HUES6 (cell line): ENCODE results near the gene CHSY1.

Experiments used
- H3K27ac ChIP-seq: 2 replicates; pipeline ENCODE4 v1.7.0; 2013; ENCODE audit warnings: low read depth, mild to moderate bottlenecking, low read length, inconsistent platforms
- H3K27me3 ChIP-seq: 2 replicates; pipeline ENCODE4 v1.6.1; 2013; ENCODE audit warnings: low read length; ENCODE audit not compliant: control insufficient read depth, insufficient read depth
- H3K36me3 ChIP-seq: 2 replicates; pipeline ENCODE4 v1.6.1; 2013; ENCODE audit warnings: low read length; ENCODE audit not compliant: control insufficient read depth, insufficient read depth
- H3K4me1 ChIP-seq: 2 replicates; pipeline ENCODE4 v1.6.1; 2013; ENCODE audit warnings: low read length; ENCODE audit not compliant: control insufficient read depth, insufficient read depth
- H3K4me3 ChIP-seq: 2 replicates; pipeline ENCODE4 v1.5.1; 2013; ENCODE audit warnings: low read depth, low read length
- H3K9ac ChIP-seq: one replicate; pipeline ENCODE4 v1.6.1; 2013; ENCODE audit warnings: mild to moderate bottlenecking, low read length
- H3K9me3 ChIP-seq: 2 replicates; pipeline ENCODE4 v1.6.1; 2013; ENCODE audit warnings: low read depth, low read length; ENCODE audit not compliant: control insufficient read depth, insufficient read depth

CHSY1 gene

GRCh38 chr15:101167411-101167752 lies 84.5 kb downstream of the CHSY1 start:
- Histone ChIP-seq H3K4me3 (no peak overlapping the region), H3K36me3 (no peaks in the 10 kb centered on the region), H3K27me3 (no peaks in the 10 kb centered on the region), H3K27ac (no peak overlapping the region), H3K9me3 (peaks cover 34% of the 10 kb centered on the region), H3K4me1 (peaks cover 2% of the 10 kb centered on the region; the same call in 1 of the 2 replicates), H3K9ac (no peak overlapping the region)

DNA sequence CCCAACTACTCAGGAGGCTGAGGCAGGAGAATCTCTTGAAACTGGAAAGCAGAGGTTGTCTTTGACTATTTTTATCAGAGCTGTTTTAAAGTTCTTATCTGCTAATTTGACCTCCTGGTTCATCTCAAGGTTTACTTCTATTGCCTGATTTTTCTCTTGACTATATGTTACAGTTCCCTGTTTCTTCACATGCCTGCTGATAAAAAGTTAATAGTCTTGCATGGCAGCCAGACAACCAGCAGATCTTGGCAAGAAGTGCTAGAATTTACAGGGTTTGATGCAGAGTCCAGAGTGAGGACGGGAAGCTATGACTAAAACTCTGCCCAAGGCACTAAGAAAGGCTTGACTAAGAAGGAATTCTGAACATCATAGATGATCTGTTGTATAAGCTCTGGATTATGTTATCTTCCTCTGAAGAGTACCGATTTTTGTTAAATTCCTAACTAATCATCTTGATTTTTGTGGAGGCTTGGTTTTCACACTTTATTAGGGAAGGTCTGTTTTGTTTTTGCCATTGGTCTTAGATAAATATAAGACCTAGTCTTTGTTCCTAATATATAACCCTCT lies 85.9 kb downstream of the CHSY1 start:
- Histone ChIP-seq H3K9ac (no peak overlapping the region), H3K27me3 (no peaks in the 10 kb centered on the region), H3K4me1 (peaks cover 2% of the 10 kb centered on the region; the same call in 1 of the 2 replicates), H3K9me3 (peaks cover 34% of the 10 kb centered on the region), H3K36me3 (no peaks in the 10 kb centered on the region), H3K4me3 (no peak overlapping the region), H3K27ac (no peak overlapping the region)

GRCh38 chr15:101162701-101163483 lies 89.0 kb downstream of the CHSY1 start:
- peaks cover 10% of the 10 kb centered on the region; the same call in 1 of the 2 replicates for H3K4me1 ChIP-seq
- no peaks in the 10 kb centered on the region for H3K27me3 ChIP-seq
- H3K36me3 ChIP-seq, result no peaks in the 10 kb centered on the region
- H3K9me3 ChIP-seq, result peaks cover 34% of the 10 kb centered on the region
- no peak overlapping the region for H3K27ac ChIP-seq
- H3K9ac ChIP-seq, result no peak overlapping the region
- H3K4me3 ChIP-seq, result no peak overlapping the region

- no peak overlapping the region for H3K9ac ChIP-seq
- no peaks in the 10 kb centered on the region for H3K36me3 ChIP-seq
- H3K4me3 ChIP-seq, result no peak overlapping the region
- no peaks in the 10 kb centered on the region for H3K27me3 ChIP-seq
- peaks cover 28% of the 10 kb centered on the region for H3K9me3 ChIP-seq
- H3K27ac ChIP-seq, result no peak overlapping the region
- peaks cover 8% of the 10 kb centered on the region; the same call in 1 of the 2 replicates for H3K4me1 ChIP-seq
Measured at GRCh38 chr15:101161656-101162055, 90.2 kb downstream of the CHSY1 start.

DNA sequence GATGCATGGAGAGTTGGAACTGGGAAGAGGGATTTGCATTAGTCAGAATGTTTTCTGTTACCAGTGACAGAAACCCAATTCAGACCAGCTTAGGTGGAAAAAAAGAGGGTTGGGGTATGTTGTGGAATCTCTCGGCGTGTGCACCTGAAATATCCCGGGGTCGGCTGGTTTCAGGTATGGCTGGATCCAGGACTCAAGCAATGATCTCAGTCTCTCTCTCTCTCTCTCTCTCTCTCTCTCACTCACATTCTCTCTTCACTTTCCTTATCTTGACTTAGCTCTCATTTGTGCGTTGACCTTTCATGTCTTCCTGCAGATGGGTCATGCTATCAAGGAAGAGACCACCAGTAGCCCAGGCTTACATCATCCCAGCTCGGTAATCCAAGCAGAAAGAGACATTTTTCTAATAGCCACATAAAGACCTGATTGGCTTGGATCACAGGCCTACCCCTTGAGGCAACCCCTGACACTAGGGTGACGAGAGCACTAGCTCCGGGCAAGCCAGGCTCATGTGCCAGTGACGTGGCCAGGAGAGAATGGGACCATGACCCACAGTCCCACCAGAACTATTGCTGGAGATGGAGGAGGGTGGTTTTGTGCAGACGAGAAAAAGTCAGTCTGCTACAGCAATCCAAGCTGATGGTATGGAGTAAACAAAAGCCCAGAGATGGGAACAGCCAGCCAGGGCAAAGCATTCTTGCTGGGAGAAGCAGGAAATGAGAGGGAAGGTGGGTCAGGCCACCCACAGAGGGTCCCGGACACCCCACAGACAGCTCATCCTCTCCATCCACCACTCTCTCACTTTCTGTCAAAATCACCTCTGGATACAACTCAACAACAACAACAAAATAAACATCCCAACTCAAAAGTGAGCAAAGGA lies 91.7 kb downstream of the CHSY1 start:
- H3K4me1 ChIP-seq, result peaks cover 8% of the 10 kb centered on the region; the same call in 1 of the 2 replicates
- peaks cover 14% of the 10 kb centered on the region for H3K9me3 ChIP-seq
- no peak overlapping the region for H3K27ac ChIP-seq
- no peaks in the 10 kb centered on the region for H3K27me3 ChIP-seq
- no peak overlapping the region for H3K4me3 ChIP-seq
- no peaks in the 10 kb centered on the region for H3K36me3 ChIP-seq
- H3K9ac ChIP-seq, result no peak overlapping the region

- no peaks in the 10 kb centered on the region for H3K27me3 ChIP-seq
- H3K36me3 ChIP-seq, result no peaks in the 10 kb centered on the region
- no peak overlapping the region for H3K9ac ChIP-seq
- no peak overlapping the region for H3K27ac ChIP-seq
- H3K4me1 ChIP-seq, result peaks cover 8% of the 10 kb centered on the region; the same call in 1 of the 2 replicates
- no peak overlapping the region for H3K4me3 ChIP-seq
- peaks cover 7% of the 10 kb centered on the region for H3K9me3 ChIP-seq
Measured at GRCh38 chr15:101159096-101159935, 92.5 kb downstream of the CHSY1 start.

- Histone ChIP-seq H3K27me3 (no peaks in the 10 kb centered on the region), H3K4me3 (no peak overlapping the region), H3K9ac (no peak overlapping the region), H3K27ac (no peak overlapping the region), H3K9me3 (peaks cover under 1% of the 10 kb centered on the region; the same call in 1 of the 2 replicates), H3K4me1 (peaks cover 12% of the 10 kb centered on the region; the same call in 1 of the 2 replicates), H3K36me3 (no peaks in the 10 kb centered on the region)
Measured at GRCh38 chr15:101158166-101159095, 93.4 kb downstream of the CHSY1 start.

DNA sequence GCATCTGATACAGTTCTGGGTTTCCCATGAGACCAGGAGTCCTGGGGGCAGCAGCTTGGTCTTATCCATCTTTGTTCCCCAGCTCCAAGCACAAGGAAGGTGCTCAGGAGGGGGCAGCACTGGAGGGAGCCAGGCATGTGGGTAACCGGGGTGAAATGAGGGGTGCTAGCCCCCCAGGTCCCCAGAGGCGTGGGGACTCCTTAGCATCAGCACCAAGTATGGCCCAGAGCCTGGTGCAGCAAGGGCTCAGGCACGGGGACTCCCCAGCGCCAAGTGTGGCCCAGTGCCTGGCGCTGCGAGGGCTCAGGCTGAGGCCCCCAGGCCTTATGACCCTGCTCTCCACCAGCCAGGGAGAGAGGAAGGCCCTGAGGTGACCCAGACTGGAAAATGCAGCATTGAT lies 94.1 kb downstream of the CHSY1 start:
- Histone ChIP-seq H3K4me1 (peaks cover 12% of the 10 kb centered on the region; the same call in 1 of the 2 replicates), H3K27me3 (no peaks in the 10 kb centered on the region), H3K4me3 (no peak overlapping the region), H3K27ac (no peak overlapping the region), H3K9me3 (no peaks in the 10 kb centered on the region), H3K36me3 (no peaks in the 10 kb centered on the region), H3K9ac (no peak overlapping the region)

DNA sequence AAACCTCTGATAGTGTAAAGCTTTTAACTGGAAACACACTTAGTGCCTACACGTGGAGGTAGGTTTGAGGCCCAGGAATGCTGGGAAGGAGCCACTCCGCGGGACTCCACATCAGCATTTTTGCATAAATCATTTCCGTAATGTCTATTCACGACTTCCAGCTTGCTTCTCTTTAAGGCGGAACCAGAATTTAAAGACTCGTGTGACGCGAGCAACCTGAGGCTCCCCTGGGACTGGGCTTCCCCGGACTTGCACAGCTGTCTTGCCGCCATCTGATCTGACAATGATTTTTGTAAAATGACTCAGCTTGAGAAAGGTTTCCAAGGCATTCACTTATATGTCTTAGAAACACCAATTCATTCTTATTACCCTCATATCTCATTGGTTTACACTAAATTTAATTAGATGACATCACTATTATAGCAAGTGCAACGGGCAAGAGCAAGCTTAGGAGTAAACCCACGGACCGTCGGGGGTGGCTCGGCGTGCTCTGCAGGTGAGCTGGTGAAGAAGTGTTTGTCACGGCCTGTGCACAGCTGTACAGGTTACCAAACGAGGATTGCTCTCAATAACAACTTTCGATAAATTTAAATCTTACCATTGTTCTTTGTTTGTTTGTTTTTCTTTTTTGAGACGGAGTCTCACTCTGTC lies 95.2 kb downstream of the CHSY1 start:
- no peak overlapping the region for H3K27ac ChIP-seq
- no peaks in the 10 kb centered on the region for H3K27me3 ChIP-seq
- peaks cover 12% of the 10 kb centered on the region; the same call in 1 of the 2 replicates for H3K4me1 ChIP-seq
- H3K4me3 ChIP-seq, result no peak overlapping the region
- H3K36me3 ChIP-seq, result no peaks in the 10 kb centered on the region
- H3K9me3 ChIP-seq, result no peaks in the 10 kb centered on the region
- H3K9ac ChIP-seq, result no peak overlapping the region
